ENCODE results near the gene ZNF732.
"Not testable (repeated sequence)": the region's sequence is repeated elsewhere in the genome, so short reads cannot be mapped to it uniquely, and the experiment has no call there.

The ZNF732 gene

GRCh38 chr4:304969-305680, at the start of gene ZNF732:
Gene ZNF732, minus strand, starts transcription at chr4:305474. Its CDS starts 164 bp downstream, at chr4:305310.
- DNase-seq (ENCODE audit: low read depth, low spot score): peak; percentile 96

- DNase-seq (ENCODE audit: low read depth, low spot score): no peak
Measured at GRCh38 chr4:340011-340410, 34.7 kb upstream of the ZNF732 start.

- no peak for DNase-seq (ENCODE audit: low read depth, low spot score)
Measured at GRCh38 chr4:338759-339097, 33.5 kb upstream of the ZNF732 start.

- no peak for DNase-seq (ENCODE audit: low read depth, low spot score)
Measured at GRCh38 chr4:337932-338758, 32.9 kb upstream of the ZNF732 start.

GRCh38 chr4:337143-337931, 32.1 kb upstream of the ZNF732 start, which contains the start of gene ZNF141:
Gene ZNF141, plus strand, starts transcription at chr4:337814. Its CDS starts 170 bp downstream, at chr4:337984.
- DNase-seq (ENCODE audit: low read depth, low spot score): peak; percentile 95

GRCh38 chr4:336893-337142, 31.5 kb upstream of the ZNF732 start:
- DNase-seq (ENCODE audit: low read depth, low spot score): no peak

- no peak for DNase-seq (ENCODE audit: low read depth, low spot score)
Measured at GRCh38 chr4:336099-336892, 31.0 kb upstream of the ZNF732 start.

GRCh38 chr4:335515-335914, 30.2 kb upstream of the ZNF732 start:
- DNase-seq (ENCODE audit: low read depth, low spot score): no peak

- no peak for DNase-seq (ENCODE audit: low read depth, low spot score)
Measured at GRCh38 chr4:328729-329128, 23.5 kb upstream of the ZNF732 start.

- DNase-seq (ENCODE audit: low read depth, low spot score): no peak
Measured at GRCh38 chr4:314296-314903, 9.1 kb upstream of the ZNF732 start.

- DNase-seq (ENCODE audit: low read depth, low spot score): no peak
Measured at GRCh38 chr4:309807-310206, 4.5 kb upstream of the ZNF732 start.

- DNase-seq (ENCODE audit: low read depth, low spot score): no peak
Measured at GRCh38 chr4:306551-306961, 1.3 kb upstream of the ZNF732 start.

- DNase-seq (ENCODE audit: low read depth, low spot score): not testable (repeated sequence)
Measured at GRCh38 chr4:304516-304915, 758 bp downstream of the ZNF732 start.

GRCh38 chr4:302381-302780, 2.9 kb downstream of the ZNF732 start:
- DNase-seq (ENCODE audit: low read depth, low spot score): no peak

GRCh38 chr4:294732-295131, 10.5 kb downstream of the ZNF732 start:
- no peak for DNase-seq (ENCODE audit: low read depth, low spot score)

GRCh38 chr4:288891-289290, 16.4 kb downstream of the ZNF732 start:
- DNase-seq (ENCODE audit: low read depth, low spot score): no peak

GRCh38 chr4:273309-274017, 31.8 kb downstream of the ZNF732 start:
- no peak for DNase-seq (ENCODE audit: low read depth, low spot score)

GRCh38 chr4:271492-272103, 33.7 kb downstream of the ZNF732 start:
- no peak for DNase-seq (ENCODE audit: low read depth, low spot score)

GRCh38 chr4:259240-259639, 46.0 kb downstream of the ZNF732 start:
- not testable (repeated sequence) for DNase-seq (ENCODE audit: low read depth, low spot score)

GRCh38 chr4:256492-256891, 48.8 kb downstream of the ZNF732 start:
- no peak for DNase-seq (ENCODE audit: low read depth, low spot score)
